ENCODE results near the gene ZIC5.
A peak's percentile ranks its signal among the peaks of the same experiment; 100 is the strongest.

ZIC5 gene
- 0 to 1.3 (median 0) reads per million in 9 experiments for total RNA-seq

GRCh38 chr13:99971576-99972189 lies at the start of gene ZIC5:
Gene ZIC5 (minus strand): TSS chr13:99971767. CDS start chr13:99971603, 164 bp downstream.
- ATAC-seq (replicated peaks) (no peak), DNase-seq (no peak)
- H3K9me3 Mint-ChIP-seq, result no peaks in the 10 kb centered on the region
- H3K36me3 Mint-ChIP-seq (ENCODE audit: insufficient read depth), result peaks cover 56% of the 10 kb centered on the region
- peak within 1 kb of the TSS in 1 of 2 donors; percentile 72 for H3K27ac Mint-ChIP-seq
- peaks cover 15 to 16% of the 10 kb centered on the region in 2 donors for H3K4me1 Mint-ChIP-seq (ENCODE audit: low read depth in 2 of 2)
- H3K27me3 Mint-ChIP-seq, result peaks cover 73 to 87% of the 10 kb centered on the region in 2 donors
- H3K4me3 Mint-ChIP-seq, result peak within 1 kb of the TSS; percentile 54 to 68

GRCh38 chr13:100019780-100020356 lies 48.3 kb upstream of the ZIC5 start:
- DNase-seq (no peak), ATAC-seq (replicated peaks) (no peak)
- H3K36me3 Mint-ChIP-seq (ENCODE audit: insufficient read depth), result no peaks in the 10 kb centered on the region
- peaks cover 0 to 6% of the 10 kb centered on the region in 2 donors for H3K27me3 Mint-ChIP-seq
- H3K4me3 Mint-ChIP-seq, result no peak overlapping the region
- no peak overlapping the region for H3K27ac Mint-ChIP-seq
- H3K4me1 Mint-ChIP-seq (ENCODE audit: low read depth in 2 of 2), result no peaks in the 10 kb centered on the region
- no peaks in the 10 kb centered on the region for H3K9me3 Mint-ChIP-seq

- H3K9me3 Mint-ChIP-seq, result no peaks in the 10 kb centered on the region
- H3K36me3 Mint-ChIP-seq (ENCODE audit: insufficient read depth), result peaks cover 3% of the 10 kb centered on the region
- no peak for DNase-seq
- H3K27ac Mint-ChIP-seq, result no peak overlapping the region
- ATAC-seq (replicated peaks), result no peak
- no peaks in the 10 kb centered on the region for H3K4me1 Mint-ChIP-seq (ENCODE audit: low read depth in 2 of 2)
- H3K27me3 Mint-ChIP-seq, result peaks cover 14 to 39% of the 10 kb centered on the region in 2 donors
- H3K4me3 Mint-ChIP-seq, result no peak overlapping the region
These were observed 43.1 kb upstream of the ZIC5 start for GRCh38 chr13:100014621-100015020.

GRCh38 chr13:99998261-99998660 lies 26.7 kb upstream of the ZIC5 start:
- ATAC-seq (replicated peaks) (no peak), DNase-seq (no peak)
- Mint-ChIP-seq H3K27me3 (peaks cover 79 to 97% of the 10 kb centered on the region in 2 donors), H3K27ac (no peak overlapping the region), H3K36me3 (ENCODE audit: insufficient read depth) (no peaks in the 10 kb centered on the region), H3K9me3 (peaks cover 1 to 2% of the 10 kb centered on the region in 2 donors), H3K4me3 (no peak overlapping the region), H3K4me1 (ENCODE audit: low read depth in 2 of 2) (peaks cover 0 to 4% of the 10 kb centered on the region in 2 donors)

GRCh38 chr13:99997702-99998214 lies 26.2 kb upstream of the ZIC5 start:
- H3K27me3 Mint-ChIP-seq, result peaks cover 79 to 97% of the 10 kb centered on the region in 2 donors
- no peak overlapping the region for H3K27ac Mint-ChIP-seq

GRCh38 chr13:99996381-99996973 lies 24.9 kb upstream of the ZIC5 start:
- Mint-ChIP-seq H3K27me3 (peaks cover 84 to 98% of the 10 kb centered on the region in 2 donors), H3K9me3 (peaks cover 0 to 1% of the 10 kb centered on the region in 2 donors), H3K4me3 (peak overlapping the region; percentile 14 to 50), H3K36me3 (ENCODE audit: insufficient read depth) (peaks cover 7% of the 10 kb centered on the region), H3K4me1 (ENCODE audit: low read depth in 2 of 2) (peaks cover 0 to 5% of the 10 kb centered on the region in 2 donors), H3K27ac (no peak overlapping the region)
- ATAC-seq (replicated peaks), result no peak
- no peak for DNase-seq

More at GRCh38 chr13:99997702-99998214, 26.2 kb upstream of the ZIC5 start:
- peaks cover 0 to 4% of the 10 kb centered on the region in 2 donors for H3K4me1 Mint-ChIP-seq (ENCODE audit: low read depth in 2 of 2)
- H3K36me3 Mint-ChIP-seq (ENCODE audit: insufficient read depth), result no peaks in the 10 kb centered on the region
- ATAC-seq (replicated peaks), result no peak
- DNase-seq, result no peak
- no peak overlapping the region for H3K4me3 Mint-ChIP-seq
- H3K9me3 Mint-ChIP-seq, result peaks cover 0 to 1% of the 10 kb centered on the region in 2 donors

- H3K36me3 Mint-ChIP-seq (ENCODE audit: insufficient read depth), result peaks cover 12% of the 10 kb centered on the region
- ATAC-seq (replicated peaks) (no peak), DNase-seq (no peak)
- peak overlapping the region; percentile 14 to 50 for H3K4me3 Mint-ChIP-seq
- H3K9me3 Mint-ChIP-seq, result peaks cover 0 to 1% of the 10 kb centered on the region in 2 donors
- peaks cover 1 to 6% of the 10 kb centered on the region in 2 donors for H3K4me1 Mint-ChIP-seq (ENCODE audit: low read depth in 2 of 2)
- H3K27me3 Mint-ChIP-seq, result peaks cover 86 to 99% of the 10 kb centered on the region in 2 donors
- H3K27ac Mint-ChIP-seq, result no peak overlapping the region
These were observed 24.2 kb upstream of the ZIC5 start for GRCh38 chr13:99995589-99996380.

GRCh38 chr13:99995104-99995588 lies 23.6 kb upstream of the ZIC5 start:
- Mint-ChIP-seq H3K27me3 (peaks cover 91 to 99% of the 10 kb centered on the region in 2 donors), H3K4me3 (no peak overlapping the region), H3K27ac (no peak overlapping the region)

GRCh38 chr13:99994638-99995020 lies 23.1 kb upstream of the ZIC5 start:
- no peak for DNase-seq
- peaks cover 12% of the 10 kb centered on the region for H3K36me3 Mint-ChIP-seq (ENCODE audit: insufficient read depth)
- no peak overlapping the region for H3K27ac Mint-ChIP-seq
- ATAC-seq (replicated peaks), result no peak
- H3K27me3 Mint-ChIP-seq, result peaks cover 92 to 99% of the 10 kb centered on the region in 2 donors
- H3K9me3 Mint-ChIP-seq, result peaks cover 0 to 1% of the 10 kb centered on the region in 2 donors
- no peak overlapping the region for H3K4me3 Mint-ChIP-seq
- H3K4me1 Mint-ChIP-seq (ENCODE audit: low read depth in 2 of 2), result peaks cover 4 to 8% of the 10 kb centered on the region in 2 donors

More at GRCh38 chr13:99995104-99995588, 23.6 kb upstream of the ZIC5 start:
- Mint-ChIP-seq H3K4me1 (ENCODE audit: low read depth in 2 of 2) (peaks cover 4 to 7% of the 10 kb centered on the region in 2 donors), H3K36me3 (ENCODE audit: insufficient read depth) (peaks cover 12% of the 10 kb centered on the region), H3K9me3 (peaks cover 0 to 1% of the 10 kb centered on the region in 2 donors)
- ATAC-seq (replicated peaks), result no peak
- DNase-seq, result no peak

GRCh38 chr13:99993660-99994637 lies 22.4 kb upstream of the ZIC5 start:
- ATAC-seq (replicated peaks) (no peak), DNase-seq (no peak)
- Mint-ChIP-seq H3K36me3 (ENCODE audit: insufficient read depth) (peaks cover 18% of the 10 kb centered on the region), H3K4me1 (ENCODE audit: low read depth in 2 of 2) (peaks cover 4 to 12% of the 10 kb centered on the region in 2 donors), H3K9me3 (peaks cover 0 to 1% of the 10 kb centered on the region in 2 donors), H3K27ac (no peak overlapping the region), H3K4me3 (no peak overlapping the region), H3K27me3 (peaks cover 93 to 99% of the 10 kb centered on the region in 2 donors)

- no peak for DNase-seq
- Mint-ChIP-seq H3K27me3 (peaks cover 90 to 99% of the 10 kb centered on the region in 2 donors), H3K4me1 (ENCODE audit: low read depth in 2 of 2) (peaks cover 4 to 14% of the 10 kb centered on the region in 2 donors), H3K27ac (no peak overlapping the region), H3K36me3 (ENCODE audit: insufficient read depth) (peaks cover 27% of the 10 kb centered on the region), H3K9me3 (peaks cover 0 to 1% of the 10 kb centered on the region in 2 donors), H3K4me3 (peak overlapping the region in 1 of 2 donors; percentile 19)
- ATAC-seq (replicated peaks), result no peak
These were observed 21.4 kb upstream of the ZIC5 start for GRCh38 chr13:99992949-99993351.
